Sigmoid colon (tissue), 4 donors: ENCODE measurements around the gene TRPC1.

ENCODE experiments used
- POLR2AphosphoS5 ChIP-seq, 4 donors: sonication (generic); formaldehyde crosslinking; IDR thresholded peaks; one replicate each; pipeline ENCODE4 v1.6.1; 2017; ENCODE audit warnings: antibody characterized with exemption in 4 of 4
- TF ChIP-seq, protein P1 (sequence below), 4 experiments: fragments of 450-650 bp in 3 of 4; fragments of 200-600 bp in 1 of 4; IDR thresholded peaks; one replicate each; pipeline ENCODE4 v1.5.1; 2016 to 2019; ENCODE audit warnings: antibody characterized with exemption in 4 of 4, mild to moderate bottlenecking in 3 of 4, moderate library complexity in 2 of 4

DNA sequence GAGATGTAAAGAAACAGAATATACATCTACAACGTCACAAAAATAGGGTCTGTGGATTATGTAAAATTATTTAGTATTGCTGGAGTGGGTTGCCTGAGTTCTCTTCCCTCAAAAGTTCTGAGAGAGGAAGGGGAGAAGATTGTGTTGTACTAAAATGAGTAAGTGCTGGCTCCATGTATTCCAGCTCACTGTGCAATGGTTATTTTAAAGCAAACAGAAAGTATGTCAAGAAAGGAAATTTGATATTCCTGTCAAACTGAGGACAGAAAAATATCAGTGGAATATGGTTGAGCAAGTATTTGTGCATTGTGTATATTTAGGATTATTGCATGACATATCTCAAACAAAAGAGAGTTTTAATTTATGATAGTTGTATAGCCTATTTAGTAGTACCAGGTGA lies 2.2 kb downstream of the TRPC1 start:
- TF ChIP-seq, protein P1, sequence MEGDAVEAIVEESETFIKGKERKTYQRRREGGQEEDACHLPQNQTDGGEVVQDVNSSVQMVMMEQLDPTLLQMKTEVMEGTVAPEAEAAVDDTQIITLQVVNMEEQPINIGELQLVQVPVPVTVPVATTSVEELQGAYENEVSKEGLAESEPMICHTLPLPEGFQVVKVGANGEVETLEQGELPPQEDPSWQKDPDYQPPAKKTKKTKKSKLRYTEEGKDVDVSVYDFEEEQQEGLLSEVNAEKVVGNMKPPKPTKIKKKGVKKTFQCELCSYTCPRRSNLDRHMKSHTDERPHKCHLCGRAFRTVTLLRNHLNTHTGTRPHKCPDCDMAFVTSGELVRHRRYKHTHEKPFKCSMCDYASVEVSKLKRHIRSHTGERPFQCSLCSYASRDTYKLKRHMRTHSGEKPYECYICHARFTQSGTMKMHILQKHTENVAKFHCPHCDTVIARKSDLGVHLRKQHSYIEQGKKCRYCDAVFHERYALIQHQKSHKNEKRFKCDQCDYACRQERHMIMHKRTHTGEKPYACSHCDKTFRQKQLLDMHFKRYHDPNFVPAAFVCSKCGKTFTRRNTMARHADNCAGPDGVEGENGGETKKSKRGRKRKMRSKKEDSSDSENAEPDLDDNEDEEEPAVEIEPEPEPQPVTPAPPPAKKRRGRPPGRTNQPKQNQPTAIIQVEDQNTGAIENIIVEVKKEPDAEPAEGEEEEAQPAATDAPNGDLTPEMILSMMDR (IDR thresholded peaks at IDR 0.05) = no peak
- TF ChIP-seq POLR2AphosphoS5 (IDR thresholded peaks at IDR 0.05) = no peak
